ENCODE results near the gene MYH6. TPM values are rescaled to one million over a fixed set of nuclear protein-coding genes. Genes with fewer than 3 reads are reported as not detected.

MYH6 gene
- total RNA-seq, 1 donor from 2014 or later: not detected

DNA sequence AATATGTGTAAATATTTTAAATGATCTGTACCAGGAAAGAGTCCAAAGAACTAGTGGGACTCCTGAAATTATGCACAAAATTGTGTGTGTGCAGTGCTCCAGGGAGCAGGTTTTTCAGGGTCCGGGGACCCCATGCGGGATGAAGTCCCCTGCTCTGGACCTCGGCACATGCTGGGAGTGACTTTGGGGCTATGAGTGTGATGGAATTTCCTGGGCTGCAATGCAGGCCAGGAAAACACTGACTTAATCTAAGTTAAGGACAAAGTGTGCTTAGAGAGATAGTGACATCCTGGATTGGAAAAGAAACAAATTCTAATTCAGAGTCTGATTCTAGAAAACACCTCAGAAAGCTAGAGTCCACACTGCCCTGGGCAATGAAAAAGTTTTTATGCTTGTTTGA lies 6.2 kb upstream of the MYH6 start:
- TF ChIP-seq, protein P1, sequence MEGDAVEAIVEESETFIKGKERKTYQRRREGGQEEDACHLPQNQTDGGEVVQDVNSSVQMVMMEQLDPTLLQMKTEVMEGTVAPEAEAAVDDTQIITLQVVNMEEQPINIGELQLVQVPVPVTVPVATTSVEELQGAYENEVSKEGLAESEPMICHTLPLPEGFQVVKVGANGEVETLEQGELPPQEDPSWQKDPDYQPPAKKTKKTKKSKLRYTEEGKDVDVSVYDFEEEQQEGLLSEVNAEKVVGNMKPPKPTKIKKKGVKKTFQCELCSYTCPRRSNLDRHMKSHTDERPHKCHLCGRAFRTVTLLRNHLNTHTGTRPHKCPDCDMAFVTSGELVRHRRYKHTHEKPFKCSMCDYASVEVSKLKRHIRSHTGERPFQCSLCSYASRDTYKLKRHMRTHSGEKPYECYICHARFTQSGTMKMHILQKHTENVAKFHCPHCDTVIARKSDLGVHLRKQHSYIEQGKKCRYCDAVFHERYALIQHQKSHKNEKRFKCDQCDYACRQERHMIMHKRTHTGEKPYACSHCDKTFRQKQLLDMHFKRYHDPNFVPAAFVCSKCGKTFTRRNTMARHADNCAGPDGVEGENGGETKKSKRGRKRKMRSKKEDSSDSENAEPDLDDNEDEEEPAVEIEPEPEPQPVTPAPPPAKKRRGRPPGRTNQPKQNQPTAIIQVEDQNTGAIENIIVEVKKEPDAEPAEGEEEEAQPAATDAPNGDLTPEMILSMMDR (conservative IDR thresholded peaks at IDR 0.05; ENCODE audit: low read depth, low read length): no peak
- no peak overlapping the region for H3K4me3 ChIP-seq (ENCODE audit: low read depth, low read length)

DNA sequence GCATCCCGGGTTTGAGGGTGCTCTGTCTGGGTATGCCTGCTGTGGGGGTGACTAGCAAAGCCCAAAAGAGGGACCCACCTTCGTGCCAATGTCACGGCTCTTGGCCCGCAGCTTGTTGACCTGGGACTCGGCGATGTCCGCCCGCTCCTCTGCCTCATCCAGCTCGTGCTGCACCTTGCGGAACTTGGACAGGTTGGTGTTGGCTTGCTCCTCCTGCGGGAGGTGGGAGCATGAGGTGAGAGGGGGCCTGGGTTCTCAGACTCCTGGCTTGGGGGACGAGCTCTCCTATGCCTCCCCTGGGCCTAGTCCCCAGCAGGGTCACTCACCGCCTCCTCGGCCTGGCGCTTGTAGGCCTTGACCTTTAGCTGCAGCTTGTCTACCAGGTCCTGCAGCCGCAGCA lies 5.6 kb upstream of the MYH6 start:
- H3K4me3 ChIP-seq (ENCODE audit: low read depth, low read length): no peak overlapping the region
- TF ChIP-seq, protein P1 (conservative IDR thresholded peaks at IDR 0.05; ENCODE audit: low read depth, low read length): no peak
- no peak for DNase-seq (ENCODE audit: low read depth)

More for the DNA sequence above, 6.2 kb upstream of the MYH6 start:
- no peak for DNase-seq (ENCODE audit: low read depth)

DNA sequence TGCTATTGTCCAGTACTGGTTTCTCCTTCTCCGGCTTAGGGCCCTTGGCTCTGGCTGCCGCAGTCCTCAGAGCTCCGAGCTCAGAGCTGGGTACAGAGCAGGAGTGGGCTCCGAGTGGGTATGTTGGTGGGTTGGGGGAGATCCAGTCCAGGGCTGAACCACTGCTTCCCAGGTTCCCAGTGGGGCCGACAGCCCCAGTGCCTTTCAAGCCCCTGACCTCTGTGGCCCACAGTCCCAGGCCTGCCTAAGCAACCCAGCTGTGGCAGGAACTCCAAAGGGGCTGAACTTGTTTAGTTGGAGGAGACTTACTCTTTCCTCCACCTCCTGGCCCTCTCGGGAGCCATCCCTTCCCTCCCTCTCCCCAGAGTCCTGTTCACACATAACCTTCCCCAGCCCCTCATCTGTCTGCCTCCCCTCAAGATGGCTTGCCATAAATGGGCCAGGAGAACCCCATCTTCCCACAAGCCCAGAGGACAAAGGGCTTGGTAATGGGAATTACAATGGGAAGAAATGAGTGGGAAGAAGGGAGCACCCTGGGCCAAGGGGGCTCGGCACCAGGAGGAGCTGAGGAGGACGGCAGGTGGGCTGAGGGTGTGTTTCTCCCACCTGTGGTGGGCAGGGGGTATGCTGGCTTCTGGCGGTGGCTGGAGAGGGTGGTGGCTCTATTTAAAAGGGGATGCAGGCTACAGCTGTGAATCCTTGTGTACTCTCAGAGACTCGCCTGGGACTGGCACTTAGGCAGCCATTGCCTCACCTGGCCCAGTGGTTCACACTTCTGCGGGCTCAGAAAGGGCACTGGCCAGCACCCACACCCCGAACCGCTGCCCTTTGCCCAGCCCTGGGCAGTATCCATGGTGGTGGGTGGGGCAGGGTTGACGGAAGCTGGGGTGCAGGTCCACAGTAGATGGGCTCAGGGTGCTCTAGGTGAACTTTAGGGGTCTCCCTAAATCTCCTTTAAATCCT lies 3.8 kb upstream of the MYH6 start:
- no peak overlapping the region for H3K4me3 ChIP-seq (ENCODE audit: low read depth, low read length)
- TF ChIP-seq, protein P1 (conservative IDR thresholded peaks at IDR 0.05; ENCODE audit: low read depth, low read length): no peak
- no peak for DNase-seq (ENCODE audit: low read depth)

DNA sequence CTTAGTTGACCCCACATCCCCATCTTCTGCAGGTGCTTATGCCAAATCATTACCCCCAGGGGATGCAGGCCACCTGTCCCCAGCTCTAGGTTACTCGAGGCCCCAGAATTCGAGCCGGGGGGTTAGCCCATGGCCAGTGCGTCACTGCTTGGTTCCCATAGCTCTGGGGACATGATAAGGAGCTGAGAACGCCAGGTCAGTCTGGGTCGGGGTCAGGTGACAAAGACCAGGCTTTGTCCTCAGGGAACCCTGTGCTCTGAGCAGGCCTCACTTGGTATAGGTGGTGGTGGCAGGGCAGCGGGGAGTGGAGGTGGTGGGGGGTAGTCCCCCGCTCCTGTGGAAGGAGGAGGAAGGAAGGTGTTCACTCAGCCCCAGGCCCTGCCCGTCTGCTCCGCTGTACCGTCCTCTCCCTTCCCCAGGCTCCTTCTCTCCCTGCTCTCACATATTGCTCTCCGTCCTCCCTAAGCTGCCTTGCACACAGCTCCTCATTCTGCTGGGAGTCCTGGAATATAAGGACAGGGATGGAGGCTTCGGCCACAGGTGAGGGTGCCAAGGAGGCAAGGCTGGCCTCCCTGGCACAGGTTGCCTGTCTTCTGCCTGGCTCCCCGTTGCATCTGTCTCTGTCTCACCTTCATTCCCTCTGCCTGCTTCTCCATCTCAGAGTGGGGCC lies 2.0 kb upstream of the MYH6 start:
- no peak for DNase-seq (ENCODE audit: low read depth)
- TF ChIP-seq, protein P1 (conservative IDR thresholded peaks at IDR 0.05; ENCODE audit: low read depth, low read length): no peak
- H3K4me3 ChIP-seq (ENCODE audit: low read depth, low read length): no peak overlapping the region

DNA sequence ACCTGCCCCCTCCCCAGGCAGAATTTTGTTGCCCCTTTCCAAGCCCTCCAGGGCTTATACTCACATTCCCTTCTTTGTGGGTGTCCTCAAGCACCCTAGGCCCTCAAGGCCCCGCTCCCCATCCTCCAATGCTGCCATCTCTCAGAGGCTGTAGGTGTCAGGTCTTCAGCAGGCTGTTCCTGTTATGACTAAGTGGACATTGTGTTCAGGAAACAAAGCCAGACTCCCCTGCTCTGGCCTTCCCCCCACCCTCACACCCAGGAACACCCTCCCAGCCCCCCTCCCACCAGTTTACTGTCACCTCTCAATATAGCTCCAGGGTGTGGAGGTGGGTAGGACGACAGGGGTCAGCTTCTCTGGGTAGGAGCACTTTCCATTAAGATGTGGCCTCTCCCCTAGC lies 1.4 kb upstream of the MYH6 start:
- no peak for DNase-seq (ENCODE audit: low read depth)
- TF ChIP-seq, protein P1 (conservative IDR thresholded peaks at IDR 0.05; ENCODE audit: low read depth, low read length): no peak
- H3K4me3 ChIP-seq (ENCODE audit: low read depth, low read length): no peak overlapping the region

DNA sequence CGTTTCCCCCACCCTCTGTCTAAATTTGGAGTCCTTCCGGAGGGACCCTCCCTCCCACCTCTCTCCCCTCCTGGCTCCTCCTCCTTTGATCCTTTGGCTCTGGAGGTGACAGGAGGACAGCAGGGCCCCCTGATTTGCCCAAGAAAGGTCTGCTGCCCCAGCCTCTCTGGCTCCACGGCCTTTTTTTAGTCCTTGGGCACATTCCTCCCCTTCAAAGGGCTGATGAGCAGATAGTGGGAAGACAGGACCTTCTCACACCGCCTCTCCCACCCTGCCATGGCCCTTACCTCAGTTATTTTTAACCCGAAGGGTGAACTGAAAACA lies 196 bp upstream of the MYH6 start:
- TF ChIP-seq, protein P1 (conservative IDR thresholded peaks at IDR 0.05; ENCODE audit: low read depth, low read length): no peak
- H3K4me3 ChIP-seq (ENCODE audit: low read depth, low read length): no peak overlapping the region
- no peak for DNase-seq (ENCODE audit: low read depth)
